BJ (cell line): ENCODE data around the gene APBA2. TPM values are rescaled to one million over a fixed set of nuclear protein-coding genes. Genes with fewer than 3 reads are reported as not detected.

Experiments
- CTCF ChIA-PET: fragments of 350-600 bp; formaldehyde crosslinking; extraction: SDS; loops from one replicate; lab custom pipeline; 2021; ENCODE audit warnings: antibody characterized with exemption, inconsistent platforms; lab: Yijun Ruan, JAX
- POLR2A ChIA-PET: fragments of 300-600 bp; sonication (Branson Sonifier 250); formaldehyde crosslinking; extraction: SDS; loops from one replicate; lab custom pipeline; 2021; ENCODE audit warnings: antibody characterized with exemption; lab: Charles Lee
- DNase-seq: peaks from one replicate; pipeline ENCODE4 v3.0.0-alpha.2; 2011; ENCODE audit warnings: low read depth
- H3K27me3 ChIP-seq: 2 replicates; pipeline ENCODE4 v1.6.0; 2011; ENCODE audit warnings: low read length; ENCODE audit not compliant: control insufficient read depth, insufficient read depth
- H3K36me3 ChIP-seq: 2 replicates; pipeline ENCODE4 v1.5.1; 2011; ENCODE audit warnings: low read length; ENCODE audit not compliant: control insufficient read depth, insufficient read depth
- H3K4me3 ChIP-seq: 2 replicates; pipeline ENCODE4 v1.5.1; 2011; ENCODE audit warnings: low read depth, mild to moderate bottlenecking, control low read depth, low read length
- polyA plus RNA-seq: library from polyadenylated mRNA; depleted of rRNA; stranded (reverse); fragments of >200 nt; gene quantifications from 2 replicates; pipeline ENCODE4 v1.2.3, GENCODE V29; 2011
- TF ChIP-seq, protein P1 (sequence below): IDR thresholded peaks from 2 replicates; pipeline ENCODE4 v1.5.1; 2011; ENCODE audit warnings: low read depth, mild to moderate bottlenecking, control low read depth, inconsistent platforms, low read length, moderate library complexity; ENCODE audit not compliant: insufficient read depth

The APBA2 gene
- polyA plus RNA-seq, 1 experiment: 15.1 TPM

DNA sequence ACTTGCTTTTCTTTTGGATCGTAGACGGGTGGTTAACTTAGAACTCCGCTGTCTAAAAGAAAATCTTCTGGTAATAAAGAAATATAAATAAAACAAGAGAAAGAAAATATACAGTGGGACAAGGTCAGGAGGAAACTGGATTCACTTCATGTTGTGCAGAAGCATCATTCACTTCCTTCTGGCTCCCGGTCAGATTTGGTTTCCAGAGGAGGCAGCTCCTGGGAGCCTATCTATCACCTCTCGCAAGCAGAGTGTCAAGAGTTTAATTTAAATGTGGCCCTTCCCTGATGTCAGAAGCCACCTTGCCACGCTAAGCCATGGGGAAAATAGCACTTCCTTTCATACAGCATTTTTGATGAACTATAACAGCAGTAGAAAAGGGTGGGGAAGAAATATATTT lies 244.7 kb downstream of the APBA2 start:
- Histone ChIP-seq H3K36me3 (no peaks in the 10 kb centered on the region), H3K27me3 (no peaks in the 10 kb centered on the region; the same call in 1 of the 2 replicates), H3K4me3 (no peak overlapping the region)
- CTCF ChIA-PET: interaction anchor here (1.6 to 4.5 kb wide), 2 partner anchors 10 to 14 kb away, joined by 4 to 24 read pairs; no protein-coding TSS in a partner anchor
- POLR2A ChIA-PET: no interaction called here
- no peak for DNase-seq
- TF ChIP-seq, protein P1, sequence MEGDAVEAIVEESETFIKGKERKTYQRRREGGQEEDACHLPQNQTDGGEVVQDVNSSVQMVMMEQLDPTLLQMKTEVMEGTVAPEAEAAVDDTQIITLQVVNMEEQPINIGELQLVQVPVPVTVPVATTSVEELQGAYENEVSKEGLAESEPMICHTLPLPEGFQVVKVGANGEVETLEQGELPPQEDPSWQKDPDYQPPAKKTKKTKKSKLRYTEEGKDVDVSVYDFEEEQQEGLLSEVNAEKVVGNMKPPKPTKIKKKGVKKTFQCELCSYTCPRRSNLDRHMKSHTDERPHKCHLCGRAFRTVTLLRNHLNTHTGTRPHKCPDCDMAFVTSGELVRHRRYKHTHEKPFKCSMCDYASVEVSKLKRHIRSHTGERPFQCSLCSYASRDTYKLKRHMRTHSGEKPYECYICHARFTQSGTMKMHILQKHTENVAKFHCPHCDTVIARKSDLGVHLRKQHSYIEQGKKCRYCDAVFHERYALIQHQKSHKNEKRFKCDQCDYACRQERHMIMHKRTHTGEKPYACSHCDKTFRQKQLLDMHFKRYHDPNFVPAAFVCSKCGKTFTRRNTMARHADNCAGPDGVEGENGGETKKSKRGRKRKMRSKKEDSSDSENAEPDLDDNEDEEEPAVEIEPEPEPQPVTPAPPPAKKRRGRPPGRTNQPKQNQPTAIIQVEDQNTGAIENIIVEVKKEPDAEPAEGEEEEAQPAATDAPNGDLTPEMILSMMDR: no peak

DNA sequence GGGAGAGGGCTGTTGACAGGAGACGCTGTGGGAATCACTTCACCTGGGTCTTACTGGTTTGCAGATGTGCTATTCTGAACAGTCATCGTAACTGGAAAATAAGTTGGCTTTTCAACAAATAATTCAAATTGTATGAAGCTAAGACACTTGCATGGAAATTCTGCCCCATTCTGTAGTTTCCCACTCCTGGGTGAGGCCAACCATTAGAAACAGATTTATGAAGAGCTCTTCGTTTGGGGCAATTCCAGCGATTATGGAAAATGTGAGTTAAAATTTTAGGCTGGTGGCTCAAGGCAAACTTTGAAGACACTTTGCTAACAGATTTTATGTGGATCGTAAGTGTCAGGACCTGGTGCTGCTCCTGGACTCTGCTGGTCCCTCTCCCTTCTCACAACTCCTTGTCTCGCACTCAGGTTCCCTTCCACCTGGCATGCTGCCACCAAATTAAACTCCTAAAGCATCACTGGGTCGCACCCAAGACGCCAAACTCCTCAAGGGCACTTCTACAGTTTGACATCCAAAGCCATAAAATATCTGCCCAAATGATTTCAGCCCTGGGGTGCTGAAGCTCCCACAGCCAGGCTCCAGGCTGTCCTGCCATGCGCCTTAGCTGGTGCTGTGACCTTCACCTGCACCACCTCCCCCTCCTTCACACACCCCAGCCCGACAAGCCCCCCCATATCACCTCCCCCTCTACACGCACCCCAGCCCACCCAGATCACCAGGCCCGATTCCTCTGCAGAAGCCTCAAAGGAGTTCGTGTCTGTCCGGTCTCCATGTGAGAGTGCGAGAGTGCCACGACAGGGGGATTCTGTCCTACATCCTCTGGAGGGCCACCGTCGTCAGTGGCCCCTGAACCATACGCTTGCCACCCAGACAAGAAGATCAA lies 245.4 kb downstream of the APBA2 start:
- DNase-seq: no peak
- no peaks in the 10 kb centered on the region for H3K36me3 ChIP-seq
- no peaks in the 10 kb centered on the region; the same call in 1 of the 2 replicates for H3K27me3 ChIP-seq
- no peak overlapping the region for H3K4me3 ChIP-seq
- POLR2A ChIA-PET: no interaction called here
- CTCF ChIA-PET: interaction anchor here (1.0 to 4.5 kb wide), 3 partner anchors 10 to 15 kb away, joined by 3 to 24 read pairs (median 4); no protein-coding TSS in a partner anchor
- TF ChIP-seq, protein P1: no peak

DNA sequence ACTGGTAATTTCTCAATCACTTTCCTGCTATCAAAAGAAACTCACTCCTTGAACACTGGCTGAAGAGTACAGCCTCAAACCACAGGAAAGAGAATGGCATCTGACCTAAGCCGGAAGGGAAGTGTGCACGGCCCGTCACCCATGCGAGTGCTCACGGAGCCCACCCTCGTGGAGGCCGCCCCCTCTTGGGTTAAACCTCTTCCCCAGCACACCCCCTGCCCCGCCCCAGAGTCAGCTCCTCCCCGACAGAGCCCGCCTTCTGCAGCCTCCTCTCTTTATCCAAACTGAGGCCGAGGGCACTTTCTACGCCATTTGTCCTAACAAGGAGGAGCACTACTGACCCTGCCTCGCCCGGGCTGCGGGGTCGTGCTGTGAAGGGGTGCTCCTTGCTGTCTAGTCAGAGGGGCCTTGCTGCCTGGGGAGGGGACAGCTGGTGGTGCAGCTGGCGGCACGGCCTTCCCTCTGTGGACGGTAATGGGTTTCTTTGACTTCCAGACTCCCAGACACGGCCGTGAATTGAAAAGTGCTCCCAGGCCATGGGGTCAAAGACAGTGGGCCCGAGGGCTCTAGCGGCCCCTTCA lies 246.2 kb downstream of the APBA2 start:
- Histone ChIP-seq H3K36me3 (no peaks in the 10 kb centered on the region), H3K27me3 (no peaks in the 10 kb centered on the region; the same call in 1 of the 2 replicates), H3K4me3 (no peak overlapping the region)
- POLR2A ChIA-PET: no interaction called here
- CTCF ChIA-PET: interaction anchor here (1.0 to 4.5 kb wide), 3 partner anchors 9 to 16 kb away, joined by 3 to 24 read pairs (median 4); no protein-coding TSS in a partner anchor
- no peak for DNase-seq
- TF ChIP-seq, protein P1: no peak

DNA sequence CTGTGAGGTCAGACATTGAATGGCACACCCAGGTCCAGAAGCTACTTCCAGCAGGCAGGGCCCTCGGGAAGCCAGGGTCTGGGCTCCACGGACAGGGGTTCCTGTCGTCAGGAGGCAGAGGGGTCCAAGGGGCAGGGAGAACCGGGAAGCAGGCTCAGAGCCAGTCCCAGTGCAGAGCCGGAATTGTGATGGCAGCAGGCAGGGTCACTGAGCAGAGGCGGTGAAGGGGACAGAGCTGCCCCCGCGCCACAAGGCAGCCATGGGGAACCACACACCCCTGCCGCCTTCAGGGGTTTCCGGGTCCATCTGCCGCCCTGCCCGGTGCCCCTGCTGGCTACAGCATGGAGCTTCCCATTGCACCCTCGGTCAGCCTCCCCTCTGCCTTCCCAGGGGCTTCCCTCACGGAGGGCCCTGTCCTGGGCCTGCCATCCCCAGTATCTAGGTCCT lies 247.0 kb downstream of the APBA2 start:
- ChIA-PET CTCF (interaction anchor here (4.5 kb wide), 1 partner anchor 8 kb away, joined by 24 read pairs; no protein-coding TSS in a partner anchor), POLR2A (no interaction called here)
- TF ChIP-seq, protein P1: no peak
- Histone ChIP-seq H3K4me3 (no peak overlapping the region), H3K36me3 (no peaks in the 10 kb centered on the region), H3K27me3 (no peaks in the 10 kb centered on the region; the same call in 1 of the 2 replicates)
- DNase-seq: no peak

DNA sequence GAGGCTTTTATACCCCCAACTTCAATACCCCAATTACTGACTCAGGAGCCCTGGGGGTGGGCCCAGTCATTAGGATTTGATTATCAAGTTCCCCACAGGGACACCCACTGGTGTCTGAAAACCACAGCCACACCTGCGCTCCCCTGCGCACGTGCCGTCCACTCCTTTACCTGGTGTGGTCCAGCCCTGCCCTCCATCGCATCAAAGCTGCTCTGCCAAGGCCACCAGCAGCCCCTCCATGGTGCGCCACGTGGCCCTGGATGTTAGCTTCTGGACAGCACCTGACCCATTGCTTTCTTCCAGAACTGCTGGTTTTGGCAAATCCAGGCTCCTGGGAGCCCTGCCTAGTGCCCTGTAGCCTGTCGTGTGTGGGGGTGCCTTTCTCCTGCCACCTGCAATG lies 247.5 kb downstream of the APBA2 start:
- DNase-seq: no peak
- CTCF ChIA-PET: no interaction called here
- Histone ChIP-seq H3K36me3 (no peaks in the 10 kb centered on the region), H3K4me3 (no peak overlapping the region), H3K27me3 (no peaks in the 10 kb centered on the region; the same call in 1 of the 2 replicates)
- POLR2A ChIA-PET: no interaction called here
- TF ChIP-seq, protein P1: no peak
